ENCODE results near the gene DUS3L.

DUS3L gene

GRCh38 chr19:5820785-5821184, 29.8 kb upstream of the DUS3L start:
- H3K4me3 ChIP-seq (ENCODE audit: low read depth, low read length): no peak overlapping the region
- H3K79me2 ChIP-seq (ENCODE audit: control insufficient read depth, insufficient read depth, low read length, unreplicated experiment): no peaks in the 10 kb centered on the region
- no peaks in the 10 kb centered on the region for H3K4me1 ChIP-seq (ENCODE audit: control insufficient read depth, insufficient read depth, low read length, unreplicated experiment)
- H3K27ac ChIP-seq (ENCODE audit: low read depth, low read length): no peak overlapping the region
- no peaks in the 10 kb centered on the region for H3K36me3 ChIP-seq (ENCODE audit: insufficient read depth, low read length)
- H3K27me3 ChIP-seq (ENCODE audit: insufficient read depth, low read length): no peaks in the 10 kb centered on the region
- H2AFZ ChIP-seq (ENCODE audit: low read length, unreplicated experiment): no peak overlapping the region

- Histone ChIP-seq H3K36me3 (ENCODE audit: insufficient read depth, low read length) (no peaks in the 10 kb centered on the region), H3K27ac (ENCODE audit: low read depth, low read length) (no peak overlapping the region), H3K4me3 (ENCODE audit: low read depth, low read length) (no peak overlapping the region), H2AFZ (ENCODE audit: low read length, unreplicated experiment) (no peak overlapping the region), H3K4me1 (ENCODE audit: control insufficient read depth, insufficient read depth, low read length, unreplicated experiment) (no peaks in the 10 kb centered on the region), H3K79me2 (ENCODE audit: control insufficient read depth, insufficient read depth, low read length, unreplicated experiment) (no peaks in the 10 kb centered on the region), H3K27me3 (ENCODE audit: insufficient read depth, low read length) (no peaks in the 10 kb centered on the region)
These were observed 27.6 kb upstream of the DUS3L start for GRCh38 chr19:5818594-5818993.

- Histone ChIP-seq H3K4me3 (ENCODE audit: low read depth, low read length) (no peak overlapping the region), H3K27me3 (ENCODE audit: insufficient read depth, low read length) (no peaks in the 10 kb centered on the region), H2AFZ (ENCODE audit: low read length, unreplicated experiment) (no peak overlapping the region), H3K27ac (ENCODE audit: low read depth, low read length) (no peak overlapping the region), H3K36me3 (ENCODE audit: insufficient read depth, low read length) (no peaks in the 10 kb centered on the region), H3K79me2 (ENCODE audit: control insufficient read depth, insufficient read depth, low read length, unreplicated experiment) (no peaks in the 10 kb centered on the region), H3K4me1 (ENCODE audit: control insufficient read depth, insufficient read depth, low read length, unreplicated experiment) (no peaks in the 10 kb centered on the region)
These were observed 26.3 kb upstream of the DUS3L start for GRCh38 chr19:5817218-5817617.

- Histone ChIP-seq H3K4me3 (ENCODE audit: low read depth, low read length) (no peak overlapping the region), H3K27ac (ENCODE audit: low read depth, low read length) (no peak overlapping the region), H3K79me2 (ENCODE audit: control insufficient read depth, insufficient read depth, low read length, unreplicated experiment) (no peaks in the 10 kb centered on the region), H3K36me3 (ENCODE audit: insufficient read depth, low read length) (no peaks in the 10 kb centered on the region), H2AFZ (ENCODE audit: low read length, unreplicated experiment) (no peak overlapping the region), H3K4me1 (ENCODE audit: control insufficient read depth, insufficient read depth, low read length, unreplicated experiment) (no peaks in the 10 kb centered on the region), H3K27me3 (ENCODE audit: insufficient read depth, low read length) (no peaks in the 10 kb centered on the region)
These were observed 23.9 kb upstream of the DUS3L start for GRCh38 chr19:5814852-5815246.

GRCh38 chr19:5814123-5814851, 23.3 kb upstream of the DUS3L start:
- H3K27ac ChIP-seq (ENCODE audit: low read depth, low read length): no peak overlapping the region
- no peaks in the 10 kb centered on the region for H3K36me3 ChIP-seq (ENCODE audit: insufficient read depth, low read length)
- H3K27me3 ChIP-seq (ENCODE audit: insufficient read depth, low read length): no peaks in the 10 kb centered on the region
- H3K79me2 ChIP-seq (ENCODE audit: control insufficient read depth, insufficient read depth, low read length, unreplicated experiment): no peaks in the 10 kb centered on the region
- no peak overlapping the region for H2AFZ ChIP-seq (ENCODE audit: low read length, unreplicated experiment)
- no peak overlapping the region for H3K4me3 ChIP-seq (ENCODE audit: low read depth, low read length)
- no peaks in the 10 kb centered on the region for H3K4me1 ChIP-seq (ENCODE audit: control insufficient read depth, insufficient read depth, low read length, unreplicated experiment)

GRCh38 chr19:5811117-5811516, 20.2 kb upstream of the DUS3L start:
- H3K4me3 ChIP-seq (ENCODE audit: low read depth, low read length): no peak overlapping the region
- H3K27me3 ChIP-seq (ENCODE audit: insufficient read depth, low read length): peaks cover 3% of the 10 kb centered on the region
- no peaks in the 10 kb centered on the region for H3K4me1 ChIP-seq (ENCODE audit: control insufficient read depth, insufficient read depth, low read length, unreplicated experiment)
- no peaks in the 10 kb centered on the region for H3K36me3 ChIP-seq (ENCODE audit: insufficient read depth, low read length)
- no peaks in the 10 kb centered on the region for H3K79me2 ChIP-seq (ENCODE audit: control insufficient read depth, insufficient read depth, low read length, unreplicated experiment)
- no peak overlapping the region for H2AFZ ChIP-seq (ENCODE audit: low read length, unreplicated experiment)
- H3K27ac ChIP-seq (ENCODE audit: low read depth, low read length): no peak overlapping the region

- no peak overlapping the region for H2AFZ ChIP-seq (ENCODE audit: low read length, unreplicated experiment)
- no peak overlapping the region for H3K27ac ChIP-seq (ENCODE audit: low read depth, low read length)
- no peaks in the 10 kb centered on the region for H3K4me1 ChIP-seq (ENCODE audit: control insufficient read depth, insufficient read depth, low read length, unreplicated experiment)
These were observed 18.5 kb upstream of the DUS3L start for GRCh38 chr19:5809469-5809868.

GRCh38 chr19:5809053-5809452, 18.1 kb upstream of the DUS3L start:
- H3K79me2 ChIP-seq (ENCODE audit: control insufficient read depth, insufficient read depth, low read length, unreplicated experiment): no peaks in the 10 kb centered on the region
- peaks cover 18% of the 10 kb centered on the region for H3K27me3 ChIP-seq (ENCODE audit: insufficient read depth, low read length)
- no peaks in the 10 kb centered on the region for H3K36me3 ChIP-seq (ENCODE audit: insufficient read depth, low read length)
- H3K27ac ChIP-seq (ENCODE audit: low read depth, low read length): no peak overlapping the region
- no peak overlapping the region for H3K4me3 ChIP-seq (ENCODE audit: low read depth, low read length)
- no peaks in the 10 kb centered on the region for H3K4me1 ChIP-seq (ENCODE audit: control insufficient read depth, insufficient read depth, low read length, unreplicated experiment)
- H2AFZ ChIP-seq (ENCODE audit: low read length, unreplicated experiment): no peak overlapping the region

More at GRCh38 chr19:5809469-5809868, 18.5 kb upstream of the DUS3L start:
- H3K36me3 ChIP-seq (ENCODE audit: insufficient read depth, low read length): no peaks in the 10 kb centered on the region
- no peaks in the 10 kb centered on the region for H3K79me2 ChIP-seq (ENCODE audit: control insufficient read depth, insufficient read depth, low read length, unreplicated experiment)
- H3K27me3 ChIP-seq (ENCODE audit: insufficient read depth, low read length): peaks cover 14% of the 10 kb centered on the region
- no peak overlapping the region for H3K4me3 ChIP-seq (ENCODE audit: low read depth, low read length)

GRCh38 chr19:5808120-5808816, 17.3 kb upstream of the DUS3L start:
- no peak overlapping the region for H3K4me3 ChIP-seq (ENCODE audit: low read depth, low read length)
- no peak overlapping the region for H3K27ac ChIP-seq (ENCODE audit: low read depth, low read length)
- H2AFZ ChIP-seq (ENCODE audit: low read length, unreplicated experiment): no peak overlapping the region
- H3K4me1 ChIP-seq (ENCODE audit: control insufficient read depth, insufficient read depth, low read length, unreplicated experiment): peaks cover 3% of the 10 kb centered on the region
- no peaks in the 10 kb centered on the region for H3K36me3 ChIP-seq (ENCODE audit: insufficient read depth, low read length)
- H3K79me2 ChIP-seq (ENCODE audit: control insufficient read depth, insufficient read depth, low read length, unreplicated experiment): no peaks in the 10 kb centered on the region
- H3K27me3 ChIP-seq (ENCODE audit: insufficient read depth, low read length): peaks cover 18% of the 10 kb centered on the region

GRCh38 chr19:5806905-5807304, 15.9 kb upstream of the DUS3L start:
- Histone ChIP-seq H3K79me2 (ENCODE audit: control insufficient read depth, insufficient read depth, low read length, unreplicated experiment) (no peaks in the 10 kb centered on the region), H3K27ac (ENCODE audit: low read depth, low read length) (no peak overlapping the region), H3K4me3 (ENCODE audit: low read depth, low read length) (no peak overlapping the region), H3K4me1 (ENCODE audit: control insufficient read depth, insufficient read depth, low read length, unreplicated experiment) (peaks cover 3% of the 10 kb centered on the region), H3K27me3 (ENCODE audit: insufficient read depth, low read length) (peaks cover 18% of the 10 kb centered on the region), H3K36me3 (ENCODE audit: insufficient read depth, low read length) (no peaks in the 10 kb centered on the region), H2AFZ (ENCODE audit: low read length, unreplicated experiment) (no peak overlapping the region)

GRCh38 chr19:5806133-5806489, 15.1 kb upstream of the DUS3L start:
- H3K36me3 ChIP-seq (ENCODE audit: insufficient read depth, low read length): no peaks in the 10 kb centered on the region
- H3K79me2 ChIP-seq (ENCODE audit: control insufficient read depth, insufficient read depth, low read length, unreplicated experiment): no peaks in the 10 kb centered on the region
- H3K4me3 ChIP-seq (ENCODE audit: low read depth, low read length): no peak overlapping the region
- H3K4me1 ChIP-seq (ENCODE audit: control insufficient read depth, insufficient read depth, low read length, unreplicated experiment): peaks cover 3% of the 10 kb centered on the region
- peaks cover 18% of the 10 kb centered on the region for H3K27me3 ChIP-seq (ENCODE audit: insufficient read depth, low read length)
- no peak overlapping the region for H3K27ac ChIP-seq (ENCODE audit: low read depth, low read length)
- no peak overlapping the region for H2AFZ ChIP-seq (ENCODE audit: low read length, unreplicated experiment)
